ENCODE results near the gene ASB9.
A peak's percentile ranks its signal among the peaks of the same experiment; 100 is the strongest.
"Not testable (repeated sequence)": the region's sequence is repeated elsewhere in the genome, so short reads cannot be mapped to it uniquely, and the experiment has no call there.

ASB9 gene

GRCh38 chrX:15269618-15270521 is at the start of gene ASB9:
Gene ASB9, minus strand, starts transcription at chrX:15270083. Its CDS starts 209 bp downstream, at chrX:15269874.
- Histone ChIP-seq H3K36me3 (ENCODE audit: control insufficient read depth in 2 of 2, insufficient read depth in 2 of 2, low read length in 2 of 2) (no peaks in the 10 kb centered on the region), H3K4me1 (ENCODE audit: control insufficient read depth, insufficient read depth, low read length) (peaks cover 2% of the 10 kb centered on the region), H3K27me3 (ENCODE audit: control insufficient read depth in 1 of 2, insufficient read depth in 2 of 2, low read length in 2 of 2) (peaks cover 0 to 4% of the 10 kb centered on the region in 2 donors), H3K9ac (ENCODE audit: low read length in 2 of 2) (no peak within 1 kb of the TSS), H3K9me3 (ENCODE audit: control insufficient read depth in 2 of 2, low read length in 2 of 2) (no peaks in the 10 kb centered on the region), H3K27ac (ENCODE audit: low read length) (no peak within 1 kb of the TSS), H3K4me3 (ENCODE audit: low read length in 2 of 2) (peak within 1 kb of the TSS; percentile 31 to 55)

GRCh38 chrX:15319075-15319474 is 49.2 kb upstream of the ASB9 start:
- Histone ChIP-seq H3K27me3 (ENCODE audit: control insufficient read depth in 1 of 2, insufficient read depth in 2 of 2, low read length in 2 of 2) (peaks cover 0 to 4% of the 10 kb centered on the region in 2 donors), H3K4me1 (ENCODE audit: control insufficient read depth, insufficient read depth, low read length) (no peaks in the 10 kb centered on the region), H3K36me3 (ENCODE audit: control insufficient read depth in 2 of 2, insufficient read depth in 2 of 2, low read length in 2 of 2) (peaks cover 0 to 5% of the 10 kb centered on the region in 2 donors), H3K9me3 (ENCODE audit: control insufficient read depth in 2 of 2, low read length in 2 of 2) (no peaks in the 10 kb centered on the region), H3K9ac (ENCODE audit: low read length in 2 of 2) (no peak overlapping the region), H3K4me3 (ENCODE audit: low read length in 2 of 2) (no peak overlapping the region), H3K27ac (ENCODE audit: low read length) (no peak overlapping the region)

- no peak within 1 kb of the TSS for H3K4me3 ChIP-seq (ENCODE audit: low read length in 2 of 2)
- no peak within 1 kb of the TSS for H3K27ac ChIP-seq (ENCODE audit: low read length)
- no peak within 1 kb of the TSS for H3K9ac ChIP-seq (ENCODE audit: low read length in 2 of 2)
Observed at GRCh38 chrX:15315509-15315908, 45.6 kb upstream of the ASB9 start, which contains the start of gene ASB11. Gene ASB11, minus strand, starts transcription at chrX:15315640. Its CDS starts 35 bp downstream, at chrX:15315605.

GRCh38 chrX:15314472-15314871 is 44.6 kb upstream of the ASB9 start:
- Histone ChIP-seq H3K27ac (ENCODE audit: low read length) (no peak overlapping the region), H3K4me1 (ENCODE audit: control insufficient read depth, insufficient read depth, low read length) (no peaks in the 10 kb centered on the region), H3K36me3 (ENCODE audit: control insufficient read depth in 2 of 2, insufficient read depth in 2 of 2, low read length in 2 of 2) (no peaks in the 10 kb centered on the region), H3K9ac (ENCODE audit: low read length in 2 of 2) (no peak overlapping the region), H3K27me3 (ENCODE audit: control insufficient read depth in 1 of 2, insufficient read depth in 2 of 2, low read length in 2 of 2) (no peaks in the 10 kb centered on the region), H3K4me3 (ENCODE audit: low read length in 2 of 2) (no peak overlapping the region), H3K9me3 (ENCODE audit: control insufficient read depth in 2 of 2, low read length in 2 of 2) (no peaks in the 10 kb centered on the region)

More at GRCh38 chrX:15315509-15315908, 45.6 kb upstream of the ASB9 start, which contains the start of gene ASB11:
- H3K4me1 ChIP-seq (ENCODE audit: control insufficient read depth, insufficient read depth, low read length) = no peaks in the 10 kb centered on the region
- no peaks in the 10 kb centered on the region for H3K27me3 ChIP-seq (ENCODE audit: control insufficient read depth in 1 of 2, insufficient read depth in 2 of 2, low read length in 2 of 2)
- no peaks in the 10 kb centered on the region for H3K36me3 ChIP-seq (ENCODE audit: control insufficient read depth in 2 of 2, insufficient read depth in 2 of 2, low read length in 2 of 2)
- no peaks in the 10 kb centered on the region for H3K9me3 ChIP-seq (ENCODE audit: control insufficient read depth in 2 of 2, low read length in 2 of 2)

GRCh38 chrX:15311119-15311518 is 41.2 kb upstream of the ASB9 start:
- Histone ChIP-seq H3K4me1 (ENCODE audit: control insufficient read depth, insufficient read depth, low read length) (no peaks in the 10 kb centered on the region), H3K36me3 (ENCODE audit: control insufficient read depth in 2 of 2, insufficient read depth in 2 of 2, low read length in 2 of 2) (no peaks in the 10 kb centered on the region), H3K27me3 (ENCODE audit: control insufficient read depth in 1 of 2, insufficient read depth in 2 of 2, low read length in 2 of 2) (no peaks in the 10 kb centered on the region), H3K27ac (ENCODE audit: low read length) (no peak overlapping the region), H3K9ac (ENCODE audit: low read length in 2 of 2) (no peak overlapping the region), H3K9me3 (ENCODE audit: control insufficient read depth in 2 of 2, low read length in 2 of 2) (no peaks in the 10 kb centered on the region), H3K4me3 (ENCODE audit: low read length in 2 of 2) (no peak overlapping the region)

GRCh38 chrX:15310117-15310516 is 40.2 kb upstream of the ASB9 start:
- Histone ChIP-seq H3K4me1 (ENCODE audit: control insufficient read depth, insufficient read depth, low read length) (no peaks in the 10 kb centered on the region), H3K4me3 (ENCODE audit: low read length in 2 of 2) (no peak overlapping the region)

GRCh38 chrX:15305899-15306298 is 36.0 kb upstream of the ASB9 start:
- not testable (repeated sequence) for H3K36me3 ChIP-seq (ENCODE audit: control insufficient read depth in 2 of 2, insufficient read depth in 2 of 2, low read length in 2 of 2); H3K9ac ChIP-seq (ENCODE audit: low read length in 2 of 2); H3K27ac ChIP-seq (ENCODE audit: low read length); H3K4me3 ChIP-seq (ENCODE audit: low read length in 2 of 2); H3K27me3 ChIP-seq (ENCODE audit: control insufficient read depth in 1 of 2, insufficient read depth in 2 of 2, low read length in 2 of 2); H3K9me3 ChIP-seq (ENCODE audit: control insufficient read depth in 2 of 2, low read length in 2 of 2); H3K4me1 ChIP-seq (ENCODE audit: control insufficient read depth, insufficient read depth, low read length)

More at GRCh38 chrX:15310117-15310516, 40.2 kb upstream of the ASB9 start:
- Histone ChIP-seq H3K9me3 (ENCODE audit: control insufficient read depth in 2 of 2, low read length in 2 of 2) (no peaks in the 10 kb centered on the region), H3K27ac (ENCODE audit: low read length) (no peak overlapping the region), H3K27me3 (ENCODE audit: control insufficient read depth in 1 of 2, insufficient read depth in 2 of 2, low read length in 2 of 2) (no peaks in the 10 kb centered on the region), H3K36me3 (ENCODE audit: control insufficient read depth in 2 of 2, insufficient read depth in 2 of 2, low read length in 2 of 2) (no peaks in the 10 kb centered on the region), H3K9ac (ENCODE audit: low read length in 2 of 2) (no peak overlapping the region)

GRCh38 chrX:15301924-15302323 is 32.0 kb upstream of the ASB9 start:
- Histone ChIP-seq H3K27ac (ENCODE audit: low read length) (no peak overlapping the region), H3K9me3 (ENCODE audit: control insufficient read depth in 2 of 2, low read length in 2 of 2) (no peaks in the 10 kb centered on the region), H3K4me3 (ENCODE audit: low read length in 2 of 2) (no peak overlapping the region), H3K4me1 (ENCODE audit: control insufficient read depth, insufficient read depth, low read length) (no peaks in the 10 kb centered on the region), H3K27me3 (ENCODE audit: control insufficient read depth in 1 of 2, insufficient read depth in 2 of 2, low read length in 2 of 2) (peaks cover 0 to 9% of the 10 kb centered on the region in 2 donors), H3K9ac (ENCODE audit: low read length in 2 of 2) (no peak overlapping the region), H3K36me3 (ENCODE audit: control insufficient read depth in 2 of 2, insufficient read depth in 2 of 2, low read length in 2 of 2) (no peaks in the 10 kb centered on the region)

- H3K27ac ChIP-seq (ENCODE audit: low read length) = no peak overlapping the region
- H3K36me3 ChIP-seq (ENCODE audit: control insufficient read depth in 2 of 2, insufficient read depth in 2 of 2, low read length in 2 of 2) = no peaks in the 10 kb centered on the region
- no peak overlapping the region for H3K4me3 ChIP-seq (ENCODE audit: low read length in 2 of 2)
- no peaks in the 10 kb centered on the region for H3K4me1 ChIP-seq (ENCODE audit: control insufficient read depth, insufficient read depth, low read length)
- H3K9ac ChIP-seq (ENCODE audit: low read length in 2 of 2) = no peak overlapping the region
- H3K27me3 ChIP-seq (ENCODE audit: control insufficient read depth in 1 of 2, insufficient read depth in 2 of 2, low read length in 2 of 2) = peaks cover 0 to 9% of the 10 kb centered on the region in 2 donors
- no peaks in the 10 kb centered on the region for H3K9me3 ChIP-seq (ENCODE audit: control insufficient read depth in 2 of 2, low read length in 2 of 2)
Observed at GRCh38 chrX:15299941-15300851, 30.3 kb upstream of the ASB9 start.

- H3K4me3 ChIP-seq (ENCODE audit: low read length in 2 of 2) = no peak overlapping the region
- H3K9me3 ChIP-seq (ENCODE audit: control insufficient read depth in 2 of 2, low read length in 2 of 2) = no peaks in the 10 kb centered on the region
- peaks cover 0 to 12% of the 10 kb centered on the region in 2 donors for H3K27me3 ChIP-seq (ENCODE audit: control insufficient read depth in 1 of 2, insufficient read depth in 2 of 2, low read length in 2 of 2)
- H3K36me3 ChIP-seq (ENCODE audit: control insufficient read depth in 2 of 2, insufficient read depth in 2 of 2, low read length in 2 of 2) = no peaks in the 10 kb centered on the region
- no peak overlapping the region for H3K27ac ChIP-seq (ENCODE audit: low read length)
- H3K4me1 ChIP-seq (ENCODE audit: control insufficient read depth, insufficient read depth, low read length) = no peaks in the 10 kb centered on the region
- H3K9ac ChIP-seq (ENCODE audit: low read length in 2 of 2) = no peak overlapping the region
Observed at GRCh38 chrX:15298780-15299179, 28.9 kb upstream of the ASB9 start.
